ENCODE data around the gene YTHDF2. TPM values are rescaled to one million over a fixed set of nuclear protein-coding genes. Genes with fewer than 3 reads are reported as not detected.

Gene YTHDF2
- total and polyA plus RNA-seq, 9 of the 15 experiments (the other 6 are each of a cell fraction or from before 2014, with no cell fraction given) = 41.0 to 111 (median 83.3) TPM

- TF ChIP-seq PBX2 (CRISPR knock-in tag; IDR thresholded peaks at IDR 0.05; ENCODE audit: low read depth) = no peak
- 0 out of 2 replicates have a peak, but pooled peaks have one; percentile 5 for TF ChIP-seq PBX2 (tag; conservative IDR thresholded peaks at IDR 0.05; ENCODE audit: low read depth)
- TF ChIP-seq SAFB (IDR thresholded peaks at IDR 0.05; ENCODE audit: borderline replicate concordance, low read depth, low read length) = no peak
- TF ChIP-seq CHCHD3 (CRISPR knock-in tag; IDR thresholded peaks at IDR 0.05) = no peak
- TF ChIP-seq TRIM24 (IDR thresholded peaks at IDR 0.05) = 0 out of 4 replicates have a peak, but pooled peaks of 1 of the 2 experiments have one; percentile 22
- no peak for TF ChIP-seq ZNF449 (CRISPR knock-in tag; IDR thresholded peaks at IDR 0.05)
- TF ChIP-seq HDAC1 (IDR thresholded peaks at IDR 0.05) = peak in 1 of 2 experiments; percentile 58; a peak in 1 of 4 replicates
- TF ChIP-seq HOMEZ (CRISPR knock-in tag; IDR thresholded peaks at IDR 0.05) = no peak
- TF ChIP-seq DLX4 (CRISPR knock-in tag; IDR thresholded peaks at IDR 0.05) = no peak
- no peak for TF ChIP-seq CLOCK (CRISPR knock-in tag; IDR thresholded peaks at IDR 0.05; ENCODE audit: borderline replicate concordance)
- TF ChIP-seq POLR2B (IDR thresholded peaks at IDR 0.05; ENCODE audit: low read depth, partially characterized antibody) = peak; percentile 6
- TF ChIP-seq ZNF639 (CRISPR knock-in tag; conservative IDR thresholded peaks at IDR 0.05 in 1 of 2, IDR thresholded peaks at IDR 0.05 in 1 of 2) = peak in 1 of 2 experiments; percentile 62; a peak in 1 of 4 replicates
- no peak for TF ChIP-seq CREB5 (CRISPR knock-in tag; IDR thresholded peaks at IDR 0.05)
These were observed 18.0 kb upstream of the YTHDF2 start (continued) for GRCh38 chr1:28718586-28719331.
